GM12892 (cell line): Measurements from ENCODE around the gene RNU2-1.
"Not testable (repeated sequence)": the region's sequence is repeated elsewhere in the genome, so short reads cannot be mapped to it uniquely, and the experiment has no call there.

Source experiments
- DNase-seq: peaks from one replicate; pipeline ENCODE4 v3.0.0; 2011; ENCODE audit not compliant: insufficient read length
- FAIRE-seq: peaks from 2 replicates; lab custom pipeline; 2011; peaks lifted over from hg19 to GRCh38; lab: Jason Lieb, UNC
- POLR2A ChIP-seq: IDR thresholded peaks from 2 replicates; pipeline ENCODE4 v1.6.1; 2011; ENCODE audit warnings: low read depth, low read length, control low read depth
- POLR2AphosphoS5 ChIP-seq: IDR thresholded peaks from 2 replicates; pipeline ENCODE4 v1.6.1; 2011; ENCODE audit warnings: low read depth, low read length, control low read depth
- TAF1 ChIP-seq: IDR thresholded peaks from 2 replicates; pipeline ENCODE4 v1.6.1; 2011; ENCODE audit warnings: low read depth, mild to moderate bottlenecking, control low read depth, low read length, borderline replicate concordance

The RNU2-1 gene

DNA sequence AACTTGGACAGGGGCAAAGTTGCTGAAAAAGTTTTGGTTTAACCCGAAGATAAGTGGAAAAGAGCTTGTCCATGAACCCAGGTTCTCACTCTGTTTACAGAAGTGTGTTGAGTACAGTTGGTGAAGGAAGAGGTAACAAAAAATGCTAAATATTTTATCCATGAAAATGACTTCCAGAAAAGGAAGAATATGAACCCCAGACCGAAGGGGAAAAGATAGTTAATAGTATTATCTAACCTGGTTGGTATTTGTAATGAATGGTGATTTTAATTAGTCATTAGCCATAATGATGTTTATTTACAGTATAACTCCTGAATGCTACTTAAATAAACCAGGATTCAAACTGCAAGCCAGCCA lies 22.7 kb downstream of the RNU2-1 start:
- TF ChIP-seq POLR2AphosphoS5 = no peak
- TF ChIP-seq POLR2A = no peak
- no peak for DNase-seq
- no peak for FAIRE-seq

DNA sequence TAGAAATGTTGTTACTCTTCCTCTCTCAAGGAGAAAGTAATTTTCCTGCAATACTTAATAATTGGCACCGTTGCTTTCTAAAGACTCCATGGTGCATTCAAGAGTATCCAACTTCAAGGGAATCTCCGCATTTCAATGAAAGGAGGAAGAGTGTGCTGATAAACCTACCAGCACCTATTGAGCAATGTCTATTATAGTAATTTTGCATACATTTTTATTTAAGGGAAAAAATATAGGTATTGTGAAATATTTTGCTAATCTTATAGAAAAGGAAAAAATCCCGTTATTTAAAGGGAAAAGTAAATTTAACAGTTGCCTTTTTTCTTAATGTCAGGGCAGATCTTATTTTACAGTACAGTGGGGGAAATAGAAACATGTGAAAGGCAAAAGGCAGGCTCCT lies 23.2 kb downstream of the RNU2-1 start:
- FAIRE-seq = no peak
- TF ChIP-seq TAF1 (no peak), POLR2A (no peak), POLR2AphosphoS5 (no peak)
- DNase-seq = no peak

DNA sequence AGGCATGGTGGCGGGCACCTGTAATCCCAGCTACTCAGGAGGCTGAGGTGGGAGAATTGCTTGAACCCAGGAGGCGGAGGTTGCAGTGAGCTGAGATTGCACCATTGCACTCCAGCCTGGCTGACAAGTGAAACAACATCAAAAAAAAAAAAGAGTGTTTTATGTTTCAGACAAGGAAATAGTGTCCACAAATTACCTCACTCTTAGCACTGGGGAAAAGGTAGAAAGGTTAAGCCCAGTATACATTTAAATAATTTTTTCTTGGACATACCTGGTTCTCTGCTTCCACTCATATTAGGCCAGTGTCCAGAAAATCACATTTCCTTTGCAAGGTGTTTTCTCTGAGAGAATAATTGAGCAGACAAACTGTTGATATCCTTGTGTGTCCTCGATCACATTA lies 30.8 kb downstream of the RNU2-1 start:
- not testable (repeated sequence) for DNase-seq, FAIRE-seq

DNA sequence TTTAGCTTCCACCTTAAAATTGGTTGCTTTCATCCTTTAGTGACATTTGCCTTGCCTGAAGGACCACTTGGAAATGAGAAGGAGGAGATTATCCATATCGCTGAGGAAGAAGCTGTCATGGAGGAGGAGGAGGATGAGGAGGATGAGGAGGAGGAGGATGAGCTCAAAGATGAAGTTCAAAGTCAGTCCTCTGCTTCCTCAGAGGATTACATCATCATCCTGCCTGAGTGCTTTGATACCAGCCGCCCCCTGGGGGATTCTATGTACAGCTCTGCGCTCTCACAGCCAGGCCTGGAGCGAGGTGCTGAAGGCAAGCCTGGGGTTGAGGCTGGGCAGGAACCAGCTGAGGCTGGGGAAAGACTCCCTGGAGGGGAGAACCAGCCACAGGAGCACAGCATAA lies 33.6 kb downstream of the RNU2-1 start:
- FAIRE-seq (no peak), DNase-seq (no peak)
- no peak for TF ChIP-seq POLR2AphosphoS5
- TF ChIP-seq TAF1 = no peak
- TF ChIP-seq POLR2A = no peak

DNA sequence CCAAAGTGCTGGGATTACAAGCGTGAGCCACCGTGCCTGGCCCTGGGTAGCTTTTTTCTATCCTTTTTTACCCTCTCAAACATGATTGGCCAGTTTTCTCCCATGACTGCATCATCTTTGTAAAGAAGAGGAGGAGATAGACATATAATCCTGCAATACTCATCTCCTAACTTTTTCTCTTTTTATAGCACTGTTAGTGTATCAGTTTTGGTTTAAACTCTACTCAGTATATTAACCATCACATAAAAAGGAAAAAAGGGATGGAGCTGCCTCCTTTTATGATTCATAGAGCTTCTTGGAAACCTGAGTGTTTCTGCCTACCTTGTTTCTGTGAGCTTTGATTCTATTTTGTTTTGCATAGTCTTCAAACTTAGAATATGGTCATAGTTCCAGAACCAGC lies 34.1 kb downstream of the RNU2-1 start:
- FAIRE-seq (no peak), DNase-seq (no peak)
- TF ChIP-seq POLR2A (no peak), POLR2AphosphoS5 (no peak), TAF1 (no peak)

DNA sequence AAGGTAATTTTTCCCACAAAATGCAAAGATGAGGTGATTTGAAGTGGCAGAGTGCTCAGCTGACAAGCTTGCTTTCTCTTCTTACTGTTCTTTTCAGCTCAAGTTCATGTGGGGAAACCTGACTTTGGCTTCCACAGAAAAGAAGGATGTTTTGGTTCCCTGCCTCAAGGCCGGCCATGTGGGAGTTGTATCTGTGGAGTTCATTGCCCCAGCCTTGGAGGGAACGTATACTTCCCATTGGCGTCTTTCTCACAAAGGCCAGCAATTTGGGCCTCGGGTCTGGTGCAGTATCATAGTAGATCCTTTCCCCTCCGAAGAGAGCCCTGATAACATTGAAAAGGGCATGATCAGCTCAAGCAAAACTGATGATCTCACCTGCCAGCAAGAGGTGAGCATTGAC lies 40.5 kb downstream of the RNU2-1 start:
- DNase-seq (no peak), FAIRE-seq (no peak)
- TF ChIP-seq POLR2AphosphoS5 (no peak), TAF1 (no peak), POLR2A (no peak)

DNA sequence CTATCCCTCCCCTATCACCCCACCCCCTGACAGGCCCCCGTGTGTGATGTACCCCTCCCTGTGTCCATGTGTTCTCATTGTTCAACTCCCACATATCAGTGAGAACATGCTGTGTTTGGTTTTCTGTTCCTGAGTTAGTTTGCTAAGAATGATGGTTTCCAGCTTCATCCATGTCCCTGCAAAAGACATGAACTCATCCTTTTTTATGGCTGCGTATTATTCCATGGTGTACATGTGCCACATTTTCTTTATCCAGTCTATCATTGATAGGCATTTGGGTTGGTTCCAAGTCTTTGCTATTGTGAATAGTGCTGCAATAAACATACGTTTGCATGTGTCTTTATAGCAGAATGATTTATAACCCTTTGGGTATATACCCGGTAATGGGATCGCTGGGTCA lies 47.1 kb downstream of the RNU2-1 start:
- not testable (repeated sequence) for FAIRE-seq, DNase-seq

DNA sequence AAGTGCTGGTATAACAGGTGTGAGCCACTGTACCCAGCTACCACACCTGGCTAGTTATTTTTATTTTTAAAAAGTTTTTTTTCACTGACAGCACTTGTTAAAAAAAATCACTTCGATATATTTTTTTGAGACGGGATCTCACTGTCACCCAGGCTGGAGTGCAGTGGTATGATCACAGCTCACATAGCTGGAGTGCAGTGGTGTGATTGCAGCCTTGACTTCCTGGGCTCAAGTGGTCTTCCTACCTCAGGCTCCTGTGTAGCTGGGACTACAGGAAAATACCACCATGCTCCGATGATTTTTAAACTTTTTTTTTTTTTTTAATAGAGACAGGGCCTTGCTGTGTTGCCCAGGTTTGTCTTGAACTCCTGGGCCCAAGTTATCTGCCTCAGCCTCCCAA lies 49.9 kb downstream of the RNU2-1 start:
- DNase-seq (no peak), FAIRE-seq (no peak)
- TF ChIP-seq POLR2A = no peak
- no peak for TF ChIP-seq TAF1
- TF ChIP-seq POLR2AphosphoS5 = no peak
